GM21529 (cell line): Measurements from ENCODE around the gene MACROD2.

ENCODE experiments used
- ATAC-seq: cut with Tn5 transposase; IDR thresholded peaks from one replicate; pipeline ENCODE4 v1.9.1; 2021; ENCODE audit not compliant: unreplicated experiment

The MACROD2 gene

GRCh38 chr20:15673206-15673605, 1677.9 kb downstream of the MACROD2 start:
- ATAC-seq = no peak

- no peak for ATAC-seq
Measured at GRCh38 chr20:15674253-15675060, 1679.1 kb downstream of the MACROD2 start.

GRCh38 chr20:15675061-15675514, 1679.8 kb downstream of the MACROD2 start:
- no peak for ATAC-seq

GRCh38 chr20:15675813-15676484, 1680.6 kb downstream of the MACROD2 start:
- no peak for ATAC-seq

GRCh38 chr20:15676815-15677214, 1681.5 kb downstream of the MACROD2 start:
- no peak for ATAC-seq

- no peak for ATAC-seq
Measured at GRCh38 chr20:15682690-15683089, 1687.4 kb downstream of the MACROD2 start.

GRCh38 chr20:15692570-15692969, 1697.3 kb downstream of the MACROD2 start:
- ATAC-seq = no peak

GRCh38 chr20:15699431-15700146, 1704.3 kb downstream of the MACROD2 start:
- ATAC-seq = no peak

GRCh38 chr20:15700147-15700765, 1704.9 kb downstream of the MACROD2 start:
- ATAC-seq = no peak

- no peak for ATAC-seq
Measured at GRCh38 chr20:15702161-15702560, 1706.8 kb downstream of the MACROD2 start.

- no peak for ATAC-seq
Measured at GRCh38 chr20:15703171-15703911, 1708.0 kb downstream of the MACROD2 start.

- ATAC-seq = no peak
Measured at GRCh38 chr20:15705975-15706374, 1710.7 kb downstream of the MACROD2 start.

GRCh38 chr20:15706719-15707118, 1711.4 kb downstream of the MACROD2 start:
- no peak for ATAC-seq

- ATAC-seq = peak; percentile 95
Measured at GRCh38 chr20:15708984-15709598, 1713.8 kb downstream of the MACROD2 start.

GRCh38 chr20:15710636-15711035, 1715.3 kb downstream of the MACROD2 start:
- no peak for ATAC-seq

- no peak for ATAC-seq
Measured at GRCh38 chr20:15711177-15711576, 1715.9 kb downstream of the MACROD2 start.

GRCh38 chr20:15716256-15716655, 1720.9 kb downstream of the MACROD2 start:
- ATAC-seq = no peak

GRCh38 chr20:15726416-15726815, 1731.1 kb downstream of the MACROD2 start:
- no peak for ATAC-seq

- no peak for ATAC-seq
Measured at GRCh38 chr20:15734052-15734451, 1738.7 kb downstream of the MACROD2 start.

GRCh38 chr20:15739035-15739434, 1743.7 kb downstream of the MACROD2 start:
- no peak for ATAC-seq
